Stimulated activated CD4-positive, alpha-beta T cell treated with anti-CD3 and anti-CD28 coated beads, TNF-alpha, amount 100 ng/mL, for 24 hours (primary cell): Measurements from ENCODE around the gene PBX3.

Experiments used
- DNase-seq, 3 experiments: peaks; one replicate each; pipeline ENCODE4 v3.0.0-alpha.2; 2020; ENCODE audit warnings: low read depth in 3 of 3

PBX3 gene

GRCh38 chr9:125906144-125906543 is 159.0 kb downstream of the PBX3 start:
- DNase-seq, result no peak

- DNase-seq, result no peak
Observed at GRCh38 chr9:125906893-125907292, 159.7 kb downstream of the PBX3 start.

GRCh38 chr9:125908136-125908535 is 161.0 kb downstream of the PBX3 start:
- DNase-seq, result no peak

GRCh38 chr9:125908966-125909365 is 161.8 kb downstream of the PBX3 start:
- DNase-seq, result no peak

DNA sequence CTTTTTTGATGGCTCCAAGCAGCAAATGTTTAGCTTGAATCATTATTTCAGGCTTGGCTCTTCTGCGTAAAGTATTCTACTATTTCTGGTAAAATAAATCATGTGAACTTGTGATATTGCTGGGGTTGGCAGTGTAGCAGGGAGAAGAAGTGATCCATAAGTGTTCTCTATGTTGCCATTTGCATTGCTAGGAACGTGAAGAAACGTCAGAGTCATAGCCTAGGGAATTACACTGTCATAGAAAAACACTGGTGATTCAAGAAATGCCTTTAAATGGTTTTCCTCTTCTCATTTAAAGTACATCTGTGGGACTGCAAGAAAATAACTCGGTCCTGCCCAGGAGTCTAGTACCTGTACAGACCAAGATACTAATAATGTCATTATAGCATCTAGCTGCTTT is 162.3 kb downstream of the PBX3 start:
- no peak for DNase-seq

- DNase-seq, result no peak
Observed at GRCh38 chr9:125910286-125910685, 163.1 kb downstream of the PBX3 start.

- DNase-seq, result no peak
Observed at GRCh38 chr9:125911861-125912644, 164.9 kb downstream of the PBX3 start.

- DNase-seq, result no peak
Observed at GRCh38 chr9:125912667-125913066, 165.5 kb downstream of the PBX3 start.

- DNase-seq, result no peak
Observed at GRCh38 chr9:125913551-125913950, 166.4 kb downstream of the PBX3 start.

DNA sequence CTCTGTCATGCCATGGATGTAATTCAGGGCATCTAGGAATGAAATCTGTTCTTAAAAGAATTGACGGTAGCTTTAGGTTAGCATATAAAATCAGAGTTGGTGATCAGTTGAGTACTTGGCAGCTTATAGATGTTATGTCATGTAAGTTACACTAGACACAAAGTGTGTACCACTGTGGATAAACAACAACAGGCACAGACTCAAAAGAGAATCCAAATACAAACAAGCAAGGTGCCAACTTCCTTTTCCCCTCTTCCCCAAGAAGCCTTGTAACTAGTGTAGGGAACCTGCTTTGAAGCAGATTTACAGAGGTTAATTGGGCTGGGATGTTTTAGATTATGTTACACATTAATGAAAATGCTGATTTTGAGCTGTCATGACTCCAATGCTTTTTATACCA is 167.2 kb downstream of the PBX3 start:
- DNase-seq, result no peak

DNA sequence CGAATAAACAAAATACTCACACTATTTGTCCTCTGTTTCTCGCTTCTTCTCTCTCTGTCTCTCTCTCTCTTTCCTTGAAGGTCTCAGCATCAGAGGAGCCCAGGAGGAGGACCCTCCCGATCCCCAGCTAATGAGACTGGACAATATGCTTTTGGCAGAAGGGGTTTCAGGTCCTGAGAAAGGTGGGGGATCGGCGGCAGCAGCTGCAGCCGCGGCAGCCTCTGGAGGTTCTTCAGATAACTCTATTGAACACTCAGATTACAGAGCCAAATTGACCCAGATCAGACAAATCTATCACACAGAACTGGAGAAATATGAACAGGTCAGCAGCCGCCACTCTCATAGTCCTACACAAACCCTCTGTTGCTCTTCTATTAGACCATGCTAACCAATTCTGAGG is 168.4 kb downstream of the PBX3 start:
- no peak for DNase-seq

DNA sequence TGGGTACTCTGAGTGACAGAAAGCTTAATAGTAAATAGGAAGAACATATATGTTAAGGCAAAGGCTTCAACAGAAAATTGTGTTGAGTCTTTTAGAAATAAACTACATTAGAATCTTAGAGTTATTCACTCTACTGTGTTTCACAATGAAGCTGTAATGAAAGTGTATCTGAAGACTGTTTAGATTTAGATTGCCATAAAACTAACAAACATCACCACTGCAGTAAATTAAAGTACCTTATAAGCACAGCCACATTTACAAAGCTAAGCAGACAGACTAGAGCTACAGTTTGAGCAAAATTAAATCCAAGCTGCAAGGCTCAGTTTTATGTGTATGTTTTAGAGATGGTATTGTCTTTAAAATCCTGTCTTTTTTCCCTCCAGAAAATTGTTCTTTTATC is 172.4 kb downstream of the PBX3 start:
- DNase-seq, result no peak

GRCh38 chr9:125920402-125920801 is 173.2 kb downstream of the PBX3 start:
- DNase-seq, result no peak

GRCh38 chr9:125922854-125923253 is 175.7 kb downstream of the PBX3 start:
- no peak for DNase-seq

DNA sequence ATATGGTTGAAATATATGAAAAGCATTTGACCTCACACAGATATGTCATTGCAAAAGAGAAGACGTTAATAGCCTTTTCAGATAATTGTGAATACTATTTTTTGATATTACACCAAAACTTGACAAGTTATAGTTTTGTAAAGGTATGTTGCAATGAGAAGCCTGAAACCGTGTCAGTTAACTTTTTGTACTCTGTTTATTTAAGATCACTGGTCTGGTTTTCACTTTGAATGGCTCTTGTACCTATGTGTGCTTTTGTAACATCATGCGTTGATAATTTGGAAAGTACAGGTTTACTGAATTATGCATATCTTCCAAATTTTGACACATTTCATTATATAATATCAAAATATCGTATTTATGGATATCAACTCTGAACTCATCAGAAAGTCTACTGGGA is 177.2 kb downstream of the PBX3 start:
- DNase-seq, result no peak

DNA sequence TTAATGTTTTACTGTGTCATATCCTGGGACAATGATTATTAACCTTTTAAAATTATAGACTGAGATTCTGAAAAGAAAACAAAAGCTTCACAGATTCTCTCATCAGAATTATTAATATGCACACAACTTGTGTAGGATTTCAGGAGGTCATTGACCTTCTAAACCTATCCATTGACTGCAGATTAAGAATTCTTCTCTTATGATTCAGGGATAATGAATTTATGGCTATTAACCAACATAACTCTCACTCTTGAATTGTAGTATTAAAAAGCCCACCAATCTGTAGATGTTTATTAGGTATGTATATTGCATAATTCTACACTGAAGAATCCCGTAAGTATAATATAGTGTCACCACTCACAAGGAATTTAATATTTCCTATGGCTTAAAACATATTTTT is 179.8 kb downstream of the PBX3 start:
- DNase-seq, result no peak

GRCh38 chr9:125929846-125930245 is 182.7 kb downstream of the PBX3 start:
- no peak for DNase-seq

GRCh38 chr9:125931211-125931610 is 184.0 kb downstream of the PBX3 start:
- DNase-seq, result no peak

DNA sequence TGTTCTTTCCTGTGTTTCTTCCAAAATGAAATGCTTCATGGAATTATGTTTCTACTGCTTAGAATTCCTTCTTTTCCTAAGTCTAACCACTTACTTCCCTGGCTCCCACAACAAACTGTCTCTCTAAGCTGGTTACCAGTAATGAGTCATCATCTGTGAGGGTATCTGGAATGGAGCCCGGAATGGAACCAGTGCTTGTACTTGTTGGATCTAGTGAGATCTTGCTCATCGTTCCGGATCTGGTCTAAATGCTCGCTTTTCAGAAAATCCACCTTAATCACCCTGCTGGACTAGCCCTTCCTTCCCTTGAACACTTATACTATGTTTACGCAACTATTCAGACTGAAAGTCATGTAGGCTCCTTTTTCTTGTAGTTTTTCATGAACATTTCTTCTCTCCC is 184.8 kb downstream of the PBX3 start:
- no peak for DNase-seq

GRCh38 chr9:125932746-125933455 is 185.7 kb downstream of the PBX3 start:
- no peak for DNase-seq

DNA sequence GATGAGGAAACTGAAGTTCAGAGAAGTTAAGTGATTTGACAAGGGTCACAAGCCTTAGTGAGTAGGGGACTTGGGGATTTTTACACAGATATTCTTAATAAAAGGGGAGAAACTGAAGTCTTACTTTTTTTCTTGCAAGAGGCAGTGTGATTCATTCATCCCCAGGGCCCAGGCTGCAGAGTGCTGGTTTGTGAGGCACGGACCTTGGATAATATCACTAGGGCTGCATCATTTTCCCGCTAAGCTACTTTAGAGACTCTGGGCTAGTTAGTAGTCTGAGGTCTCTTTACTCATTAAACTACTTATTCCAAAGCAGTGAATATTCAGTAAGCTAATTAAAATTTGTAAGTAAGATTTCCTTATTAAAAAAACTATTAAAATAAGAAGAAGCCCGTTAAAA is 195.0 kb downstream of the PBX3 start:
- no peak for DNase-seq

- no peak for DNase-seq
Observed at GRCh38 chr9:125943831-125944230, 196.7 kb downstream of the PBX3 start.

GRCh38 chr9:125946397-125946796 is 199.2 kb downstream of the PBX3 start:
- DNase-seq, result no peak
